ENCODE data around the gene KCNK18. TPM values are rescaled to one million over a fixed set of nuclear protein-coding genes. Genes with fewer than 3 reads are reported as not detected.

Gene KCNK18
- total RNA-seq, 2 donors from 2014 or later: not detected

GRCh38 chr10:117160567-117160966 lies 36.7 kb upstream of the KCNK18 start:
- H3K27me3 ChIP-seq: peaks cover 0 to 54% of the 10 kb centered on the region in 2 donors
- 22 to 36% methylated on average over 5 of the region's 5 CpGs for WGBS, 2 donors

GRCh38 chr10:117161386-117162033 lies 35.8 kb upstream of the KCNK18 start:
- H3K4me1 ChIP-seq: peaks cover 38% of the 10 kb centered on the region
- no peak overlapping the region for H3K27ac ChIP-seq
- peaks cover 0 to 63% of the 10 kb centered on the region in 2 donors for H3K27me3 ChIP-seq
- 19 to 34% methylated on average over 6 of the region's 6 CpGs for WGBS, 2 donors
- intact Hi-C loops (cut with DNase I): no loop called here
- no peak overlapping the region for H3K4me3 ChIP-seq
- DNase-seq (no peak), ATAC-seq (no peak)
- H3K9me3 ChIP-seq: no peaks in the 10 kb centered on the region
- H3K36me3 ChIP-seq (replicated peaks in 1 of 2; ENCODE audit: insufficient read depth in 1 of 2, low read depth in 2 of 2): no peaks in the 10 kb centered on the region
- TF ChIP-seq, protein P1, sequence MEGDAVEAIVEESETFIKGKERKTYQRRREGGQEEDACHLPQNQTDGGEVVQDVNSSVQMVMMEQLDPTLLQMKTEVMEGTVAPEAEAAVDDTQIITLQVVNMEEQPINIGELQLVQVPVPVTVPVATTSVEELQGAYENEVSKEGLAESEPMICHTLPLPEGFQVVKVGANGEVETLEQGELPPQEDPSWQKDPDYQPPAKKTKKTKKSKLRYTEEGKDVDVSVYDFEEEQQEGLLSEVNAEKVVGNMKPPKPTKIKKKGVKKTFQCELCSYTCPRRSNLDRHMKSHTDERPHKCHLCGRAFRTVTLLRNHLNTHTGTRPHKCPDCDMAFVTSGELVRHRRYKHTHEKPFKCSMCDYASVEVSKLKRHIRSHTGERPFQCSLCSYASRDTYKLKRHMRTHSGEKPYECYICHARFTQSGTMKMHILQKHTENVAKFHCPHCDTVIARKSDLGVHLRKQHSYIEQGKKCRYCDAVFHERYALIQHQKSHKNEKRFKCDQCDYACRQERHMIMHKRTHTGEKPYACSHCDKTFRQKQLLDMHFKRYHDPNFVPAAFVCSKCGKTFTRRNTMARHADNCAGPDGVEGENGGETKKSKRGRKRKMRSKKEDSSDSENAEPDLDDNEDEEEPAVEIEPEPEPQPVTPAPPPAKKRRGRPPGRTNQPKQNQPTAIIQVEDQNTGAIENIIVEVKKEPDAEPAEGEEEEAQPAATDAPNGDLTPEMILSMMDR (IDR thresholded peaks at IDR 0.05): no peak
- no peak for TF ChIP-seq POLR2A (IDR thresholded peaks at IDR 0.05)

More at GRCh38 chr10:117160567-117160966, 36.7 kb upstream of the KCNK18 start:
- DNase-seq: no peak
- no peaks in the 10 kb centered on the region for H3K9me3 ChIP-seq
- H3K4me1 ChIP-seq: peaks cover 28% of the 10 kb centered on the region
- no peak for ATAC-seq
- TF ChIP-seq, protein P1 (IDR thresholded peaks at IDR 0.05): no peak
- no peak for TF ChIP-seq POLR2A (IDR thresholded peaks at IDR 0.05)
- H3K27ac ChIP-seq: no peak overlapping the region
- intact Hi-C loops (cut with DNase I): no loop called here
- no peaks in the 10 kb centered on the region for H3K36me3 ChIP-seq (replicated peaks in 1 of 2; ENCODE audit: insufficient read depth in 1 of 2, low read depth in 2 of 2)
- no peak overlapping the region for H3K4me3 ChIP-seq

GRCh38 chr10:117162093-117163060 lies 34.9 kb upstream of the KCNK18 start:
- peak in 2 of 4 donors; percentile 12 to 13 for DNase-seq
- no peaks in the 10 kb centered on the region for H3K9me3 ChIP-seq
- no peaks in the 10 kb centered on the region for H3K36me3 ChIP-seq (replicated peaks in 1 of 2; ENCODE audit: insufficient read depth in 1 of 2, low read depth in 2 of 2)
- TF ChIP-seq, protein P1 (IDR thresholded peaks at IDR 0.05): no peak
- TF ChIP-seq POLR2A (IDR thresholded peaks at IDR 0.05): no peak
- H3K4me1 ChIP-seq: peaks cover 44% of the 10 kb centered on the region
- peak; percentile 5 for ATAC-seq
- intact Hi-C loops (cut with DNase I): no loop called here
- WGBS, 2 donors: 8 to 9% methylated on average over 30 to 38 of the region's 39 CpGs
- peak overlapping the region in 1 of 2 donors; percentile 11 for H3K4me3 ChIP-seq
- H3K27me3 ChIP-seq: peaks cover 0 to 72% of the 10 kb centered on the region in 2 donors
- no peak overlapping the region for H3K27ac ChIP-seq

DNA sequence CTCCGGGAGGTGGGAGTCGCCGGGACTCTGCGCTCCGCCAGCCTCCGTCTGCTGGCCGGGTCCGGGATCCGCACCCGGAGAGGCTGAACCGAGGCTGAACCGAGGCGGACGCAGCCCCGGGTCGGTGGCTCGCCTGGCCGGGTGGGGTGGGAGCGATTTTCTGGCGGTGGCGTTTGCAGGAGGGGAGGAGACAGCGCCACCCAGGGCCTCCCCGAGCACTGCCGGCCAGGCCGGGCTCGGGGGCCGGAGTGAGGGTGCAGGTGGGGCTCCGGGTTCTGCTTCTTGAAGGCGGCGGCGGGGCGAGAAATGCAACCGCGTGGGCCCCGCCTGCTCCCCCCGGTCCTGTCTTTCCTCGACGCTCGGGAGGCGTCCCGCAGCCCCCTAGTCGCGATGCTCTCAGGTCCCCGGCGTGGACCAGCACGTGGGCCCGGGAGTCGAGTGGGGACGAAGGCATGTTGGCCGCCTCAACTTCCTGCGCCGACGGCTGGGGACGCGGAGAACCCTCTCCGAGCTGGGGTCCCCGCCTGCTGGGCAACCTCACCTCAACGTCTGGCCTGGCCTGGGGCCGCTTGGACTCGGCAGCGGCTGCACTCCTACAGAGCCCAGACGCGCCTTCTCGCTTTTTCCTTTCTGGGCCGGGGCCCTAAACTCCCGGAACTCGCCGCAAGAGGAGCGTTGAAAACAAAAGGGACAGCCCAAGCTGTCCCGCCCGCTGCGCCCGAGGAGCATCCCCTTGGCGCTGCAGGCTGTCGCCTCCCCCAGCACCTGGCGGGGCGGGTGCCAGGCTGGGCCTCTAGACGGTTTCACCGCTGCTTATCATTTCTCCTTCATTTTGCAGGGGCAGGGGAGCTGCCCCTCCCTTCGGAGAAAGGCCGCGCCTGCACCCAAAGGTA lies 34.0 kb upstream of the KCNK18 start:
- H3K9me3 ChIP-seq: no peaks in the 10 kb centered on the region
- peaks cover 0 to 79% of the 10 kb centered on the region in 2 donors for H3K27me3 ChIP-seq
- no peaks in the 10 kb centered on the region for H3K36me3 ChIP-seq (replicated peaks in 1 of 2; ENCODE audit: insufficient read depth in 1 of 2, low read depth in 2 of 2)
- H3K4me3 ChIP-seq: peak overlapping the region in 1 of 2 donors; percentile 11
- 7 to 22% methylated on average over 10 to 61 of the region's 82 CpGs for WGBS, 2 donors
- H3K4me1 ChIP-seq: peaks cover 54% of the 10 kb centered on the region
- DNase-seq (peak in 3 of 4 donors; percentile 6 to 16 (median 14)), ATAC-seq (peak; percentile 16)
- no peak overlapping the region for H3K27ac ChIP-seq
- intact Hi-C loops (cut with DNase I): no loop called here
- TF ChIP-seq POLR2A (IDR thresholded peaks at IDR 0.05): no peak
- TF ChIP-seq, protein P1 (IDR thresholded peaks at IDR 0.05): peak in 2 of 7 experiments; percentile 9 to 10

Data from body of pancreas (tissue), 4 donors.